SK-N-MC (cell line): ENCODE measurements around the gene ZNF620.

Source experiments
- EZH2 ChIP-seq: fragments of 200-600 bp; sonication (generic); IDR thresholded peaks from one replicate; pipeline ENCODE4 v1.6.1; 2017; ENCODE audit warnings: antibody characterized with exemption
- FOXP2 ChIP-seq: optimal IDR thresholded peaks from 2 replicates; pipeline ENCODE3; 2011; ENCODE audit warnings: mild to moderate bottlenecking, moderate library complexity; ENCODE audit not compliant: insufficient read depth; ENCODE audit errors: extremely low read length, control extremely low read depth
- POLR2AphosphoS5 ChIP-seq: IDR thresholded peaks from 2 replicates; pipeline ENCODE4 v1.6.1; 2012; ENCODE audit warnings: mild to moderate bottlenecking, low read depth, low read length, borderline replicate concordance

DNA sequence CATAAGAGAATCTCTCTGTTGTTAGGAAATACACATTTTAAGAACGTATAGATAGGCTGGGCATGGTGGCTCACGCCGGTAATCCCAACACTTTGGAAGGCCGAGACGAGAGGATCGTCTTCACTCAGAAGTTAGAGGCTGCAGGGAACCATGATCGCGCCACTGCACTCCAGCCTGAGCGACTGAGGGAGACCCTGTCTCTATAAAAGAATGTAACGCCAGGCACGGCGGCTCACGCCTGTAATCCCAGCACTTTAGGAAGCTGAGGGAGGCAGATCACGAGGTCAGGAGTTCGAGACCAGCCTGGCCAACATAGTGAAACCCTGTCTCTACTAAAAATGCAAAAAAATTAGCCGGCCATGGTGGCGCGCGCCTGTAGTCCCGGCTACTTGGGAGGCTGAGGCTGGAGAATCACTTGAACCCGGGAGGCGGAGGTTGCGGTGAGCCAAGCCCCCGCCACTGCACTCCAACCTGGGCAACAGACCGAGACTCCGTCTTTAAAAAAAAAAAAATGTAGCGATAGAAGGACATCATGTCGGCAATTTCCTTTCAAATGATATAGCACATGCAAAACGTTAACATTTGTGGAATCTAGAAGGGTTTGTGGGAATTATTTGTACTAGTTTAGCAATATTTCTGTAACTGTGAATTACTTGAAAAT is 49.4 kb upstream of the ZNF620 start:
- TF ChIP-seq EZH2 (no peak), POLR2AphosphoS5 (no peak), FOXP2 (no peak)
